K562 (cell line): Measurements from ENCODE around the gene USP20.

Experiments used
- COPS2 ChIP-seq: fragments of 450-650 bp; conservative IDR thresholded peaks from 2 replicates; pipeline ENCODE4 v1.6.1; 2016; ENCODE audit warnings: mild to moderate bottlenecking, moderate library complexity
- ETS1 ChIP-seq: conservative IDR thresholded peaks from 2 replicates; pipeline ENCODE4 v1.6.1; 2011; ENCODE audit warnings: low read depth, mild to moderate bottlenecking, low read length; ENCODE audit not compliant: control insufficient read depth

GRCh38 chr9:129806061-129806460, 29.2 kb upstream of the USP20 start:
- TF ChIP-seq ETS1 = no peak
- no peak for TF ChIP-seq COPS2
